ENCODE measurements around the gene MUC7. TPM values are rescaled to one million over a fixed set of nuclear protein-coding genes. Genes with fewer than 3 reads are reported as not detected.

Gene MUC7
- total RNA-seq, 1 donor from 2014 or later, result not detected

Other genes with a start within 250 kb of the MUC7 start
- not detected in 2 replicates for gene FDCSP, start 246.1 kb upstream of the MUC7 start, total RNA-seq
- not detected in 2 replicates for gene CSN3, start 229.6 kb upstream of the MUC7 start, total RNA-seq
- gene CABS1, start 137.2 kb upstream of the MUC7 start, total RNA-seq, result not detected in 2 replicates
- not detected in 2 replicates for gene SMR3A, start 111.4 kb upstream of the MUC7 start, total RNA-seq
- not detected in 2 replicates for gene SMR3B, start 89.1 kb upstream of the MUC7 start, total RNA-seq
- not detected in 2 replicates for gene OPRPN, start 74.3 kb upstream of the MUC7 start, total RNA-seq
- gene AMTN, start 46.4 kb downstream of the MUC7 start, total RNA-seq, result not detected in 2 replicates
- not detected in 2 replicates for gene AMBN, start 120.1 kb downstream of the MUC7 start, total RNA-seq
- gene ENAM, start 156.5 kb downstream of the MUC7 start, total RNA-seq, result 0.21 and 0.83 TPM in 2 replicates
- 4.0 and 12.5 TPM in 2 replicates for gene JCHAIN, start 194.3 kb downstream of the MUC7 start, total RNA-seq
- 23.7 and 25.7 TPM in 2 replicates for gene UTP3, start 216.3 kb downstream of the MUC7 start, total RNA-seq
- gene RUFY3, start 249.8 kb downstream of the MUC7 start, total RNA-seq, result 63.6 and 67.2 TPM in 2 replicates

Data from myocyte (in vitro differentiated cells).